Measurements from ENCODE around the gene TENT5C.

- TF ChIP-seq MAX (IDR thresholded peaks at IDR 0.05; ENCODE audit: low read depth, low read length) (no peak), CTCF (IDR thresholded peaks at IDR 0.05; ENCODE audit: low read depth, low read length) (no peak)
Observed at GRCh38 chr1:117623141-117623540, 17.3 kb downstream of the TENT5C start.

Measured in NB4 (cell line).